ENCODE results near the gene GPR84. TPM values are rescaled to one million over a fixed set of nuclear protein-coding genes. Genes with fewer than 3 reads are reported as not detected.

GPR84 gene
- not detected in 2 replicates for total RNA-seq (2014; rRNA removed; shearing (Covaris generic))

GRCh38 chr12:54364413-54364812, at the start of gene GPR84:
Gene GPR84 (minus strand): TSS chr12:54364486. CDS start chr12:54363851, 635 bp downstream.
- no peak for DNase-seq (ENCODE audit: low read depth)

GRCh38 chr12:54413284-54414190, 49.3 kb upstream of the GPR84 start:
- peak; percentile 81 for DNase-seq (ENCODE audit: low read depth)

- DNase-seq (ENCODE audit: low read depth) = no peak
Measured at GRCh38 chr12:54412786-54413185, 48.5 kb upstream of the GPR84 start.

- DNase-seq (ENCODE audit: low read depth) = no peak
Measured at GRCh38 chr12:54412348-54412747, 48.1 kb upstream of the GPR84 start.

- DNase-seq (ENCODE audit: low read depth) = peak; percentile 95
Measured at GRCh38 chr12:54411391-54412241, 47.3 kb upstream of the GPR84 start.

GRCh38 chr12:54409267-54409666, 45.0 kb upstream of the GPR84 start:
- no peak for DNase-seq (ENCODE audit: low read depth)

- DNase-seq (ENCODE audit: low read depth) = no peak
Measured at GRCh38 chr12:54407183-54407905, 43.1 kb upstream of the GPR84 start.

GRCh38 chr12:54405573-54405972, 41.3 kb upstream of the GPR84 start:
- no peak for DNase-seq (ENCODE audit: low read depth)

- DNase-seq (ENCODE audit: low read depth) = no peak
Measured at GRCh38 chr12:54405106-54405505, 40.8 kb upstream of the GPR84 start.

GRCh38 chr12:54404061-54405004, 40.0 kb upstream of the GPR84 start:
- DNase-seq (ENCODE audit: low read depth) = peak; percentile 47

- DNase-seq (ENCODE audit: low read depth) = no peak
Measured at GRCh38 chr12:54401119-54401518, 36.8 kb upstream of the GPR84 start.

GRCh38 chr12:54398995-54399793, 34.9 kb upstream of the GPR84 start:
- peak; percentile 82 for DNase-seq (ENCODE audit: low read depth)

GRCh38 chr12:54398218-54398617, 33.9 kb upstream of the GPR84 start:
- no peak for DNase-seq (ENCODE audit: low read depth)

- DNase-seq (ENCODE audit: low read depth) = no peak
Measured at GRCh38 chr12:54397157-54397556, 32.9 kb upstream of the GPR84 start.

GRCh38 chr12:54395545-54395944, 31.3 kb upstream of the GPR84 start:
- no peak for DNase-seq (ENCODE audit: low read depth)

- DNase-seq (ENCODE audit: low read depth) = no peak
Measured at GRCh38 chr12:54394986-54395385, 30.7 kb upstream of the GPR84 start.

- DNase-seq (ENCODE audit: low read depth) = peak; percentile 61
Measured at GRCh38 chr12:54394281-54394719, 30.0 kb upstream of the GPR84 start.

GRCh38 chr12:54393743-54394142, 29.5 kb upstream of the GPR84 start:
- no peak for DNase-seq (ENCODE audit: low read depth)

- DNase-seq (ENCODE audit: low read depth) = no peak
Measured at GRCh38 chr12:54393207-54393609, 28.9 kb upstream of the GPR84 start.

Measured in M059J (cell line).